Measurements from ENCODE around the gene PLEKHH1.

The PLEKHH1 gene

GRCh38 chr14:67564236-67564635, 31.1 kb downstream of the PLEKHH1 start:
- no peak for TF ChIP-seq CTCF (IDR thresholded peaks at IDR 0.05; ENCODE audit: low read depth, low read length, missing control alignments)
- in situ Hi-C loops (cut with HindIII; ENCODE audit: low sequenced_read_pairs): no loop called here
- DNase-seq (ENCODE audit: low read depth): no peak
- no peak overlapping the region for H3K4me3 ChIP-seq (ENCODE audit: low read depth, low read length)

GRCh38 chr14:67566908-67567307, 33.8 kb downstream of the PLEKHH1 start:
- no peak for DNase-seq (ENCODE audit: low read depth)
- no peak for TF ChIP-seq CTCF (IDR thresholded peaks at IDR 0.05; ENCODE audit: low read depth, low read length, missing control alignments)
- no peak overlapping the region for H3K4me3 ChIP-seq (ENCODE audit: low read depth, low read length)
- in situ Hi-C loops (cut with HindIII; ENCODE audit: low sequenced_read_pairs): no loop called here

DNA sequence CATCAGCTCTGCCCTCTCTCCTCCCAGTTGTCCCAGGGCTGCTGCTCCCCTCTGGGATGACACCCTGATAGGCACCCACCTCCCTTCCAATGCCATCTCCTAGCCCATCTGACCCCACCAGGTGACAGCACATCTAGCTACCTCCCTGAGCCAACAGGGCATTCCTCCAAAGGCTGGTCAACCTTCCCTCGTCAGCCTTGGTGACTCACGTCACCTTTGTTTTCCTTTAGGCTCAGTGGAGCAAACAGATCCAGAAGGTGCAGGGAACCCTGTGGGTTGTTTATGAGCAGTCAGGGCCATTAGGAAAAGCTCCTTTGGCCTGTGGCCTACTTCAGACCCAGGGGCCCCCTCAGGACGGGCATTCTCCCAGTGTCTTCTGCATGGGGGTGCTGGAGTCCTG, 34.6 kb downstream of the PLEKHH1 start:
- in situ Hi-C loops (cut with HindIII; ENCODE audit: low sequenced_read_pairs): no loop called here
- H3K4me3 ChIP-seq (ENCODE audit: low read depth, low read length): no peak overlapping the region
- no peak for TF ChIP-seq CTCF (IDR thresholded peaks at IDR 0.05; ENCODE audit: low read depth, low read length, missing control alignments)
- no peak for DNase-seq (ENCODE audit: low read depth)

GRCh38 chr14:67569011-67569650, 36.0 kb downstream of the PLEKHH1 start:
- H3K4me3 ChIP-seq (ENCODE audit: low read depth, low read length): no peak overlapping the region
- in situ Hi-C loops (cut with HindIII; ENCODE audit: low sequenced_read_pairs): no loop called here
- TF ChIP-seq CTCF (IDR thresholded peaks at IDR 0.05; ENCODE audit: low read depth, low read length, missing control alignments): no peak
- no peak for DNase-seq (ENCODE audit: low read depth)

GRCh38 chr14:67569651-67570290, 36.7 kb downstream of the PLEKHH1 start:
- H3K4me3 ChIP-seq (ENCODE audit: low read depth, low read length): no peak overlapping the region
- DNase-seq (ENCODE audit: low read depth): no peak
- TF ChIP-seq CTCF (IDR thresholded peaks at IDR 0.05; ENCODE audit: low read depth, low read length, missing control alignments): no peak
- in situ Hi-C loops (cut with HindIII; ENCODE audit: low sequenced_read_pairs): loop anchor here (5.0 kb wide), 1 partner anchor 137 kb away; no protein-coding TSS in a partner anchor

GRCh38 chr14:67570453-67570852, 37.4 kb downstream of the PLEKHH1 start:
- H3K4me3 ChIP-seq (ENCODE audit: low read depth, low read length): no peak overlapping the region
- TF ChIP-seq CTCF (IDR thresholded peaks at IDR 0.05; ENCODE audit: low read depth, low read length, missing control alignments): no peak
- in situ Hi-C loops (cut with HindIII; ENCODE audit: low sequenced_read_pairs): loop anchor here (5.0 kb wide), 1 partner anchor 138 kb away; no protein-coding TSS in a partner anchor
- DNase-seq (ENCODE audit: low read depth): no peak

All from astrocyte of the cerebellum (primary cell).